ENCODE measurements around the gene DGKI.
"Not testable (repeated sequence)": the region's sequence is repeated elsewhere in the genome, so short reads cannot be mapped to it uniquely, and the experiment has no call there.

The DGKI gene

GRCh38 chr7:137454246-137454724, 392.5 kb downstream of the DGKI start:
- DNase-seq (ENCODE audit: low read depth, low spot score): peak; percentile 71
- TF ChIP-seq CTCF (IDR thresholded peaks at IDR 0.05; ENCODE audit: low read depth, low read length): peak; percentile 61
- no peak overlapping the region for H3K4me3 ChIP-seq (ENCODE audit: low read depth, low read length)
- in situ Hi-C loops (cut with HindIII; ENCODE audit: low sequenced_read_pairs): no loop called here

- TF ChIP-seq CTCF (IDR thresholded peaks at IDR 0.05; ENCODE audit: low read depth, low read length): no peak
- in situ Hi-C loops (cut with HindIII; ENCODE audit: low sequenced_read_pairs): no loop called here
- DNase-seq (ENCODE audit: low read depth, low spot score): no peak
- no peak overlapping the region for H3K4me3 ChIP-seq (ENCODE audit: low read depth, low read length)
Observed at GRCh38 chr7:137453356-137453755, 393.4 kb downstream of the DGKI start.

DNA sequence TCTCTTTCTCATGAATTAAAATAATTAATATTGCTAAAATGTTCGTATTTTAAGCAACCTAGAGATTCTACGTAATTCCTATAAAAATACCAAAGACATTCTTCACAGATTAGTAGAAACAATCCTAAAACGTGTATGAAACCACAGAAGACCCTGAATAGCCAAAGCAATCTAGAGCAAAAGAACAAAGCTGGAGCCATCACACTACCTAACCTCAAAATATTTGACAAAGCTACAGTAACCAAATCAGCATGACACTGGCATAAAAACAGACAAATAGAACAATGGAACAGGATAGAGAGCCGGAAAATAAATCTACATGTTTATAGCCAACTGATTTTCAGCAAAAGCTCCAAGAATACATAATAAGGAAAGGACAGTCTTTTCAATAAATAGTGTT, 397.8 kb downstream of the DGKI start:
- in situ Hi-C loops (cut with HindIII; ENCODE audit: low sequenced_read_pairs): no loop called here
- DNase-seq (ENCODE audit: low read depth, low spot score): peak; percentile 54
- H3K4me3 ChIP-seq (ENCODE audit: low read depth, low read length): no peak overlapping the region
- TF ChIP-seq CTCF (IDR thresholded peaks at IDR 0.05; ENCODE audit: low read depth, low read length): no peak

DNA sequence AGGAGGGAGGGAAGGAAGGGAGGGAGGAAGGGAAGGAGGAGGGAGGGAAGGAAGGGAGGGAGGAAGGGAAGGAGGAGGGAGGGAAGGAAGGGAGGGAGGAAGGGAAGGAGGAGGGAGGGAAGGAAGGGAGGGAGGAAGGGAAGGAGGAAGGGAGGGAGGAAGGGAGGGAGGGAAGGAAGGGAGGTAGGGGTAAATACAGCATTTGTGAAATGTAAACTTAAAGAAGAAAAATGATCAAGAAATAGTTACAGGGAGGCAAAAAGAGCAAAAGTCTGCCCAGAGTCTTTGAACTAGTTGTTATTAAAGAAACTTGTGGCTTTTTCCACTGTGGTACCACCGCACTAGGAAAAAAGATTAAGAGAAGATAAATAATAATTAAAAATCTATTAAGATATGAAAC, 398.2 kb downstream of the DGKI start:
- in situ Hi-C loops (cut with HindIII; ENCODE audit: low sequenced_read_pairs); DNase-seq (ENCODE audit: low read depth, low spot score); H3K4me3 ChIP-seq (ENCODE audit: low read depth, low read length): not testable (repeated sequence)

DNA sequence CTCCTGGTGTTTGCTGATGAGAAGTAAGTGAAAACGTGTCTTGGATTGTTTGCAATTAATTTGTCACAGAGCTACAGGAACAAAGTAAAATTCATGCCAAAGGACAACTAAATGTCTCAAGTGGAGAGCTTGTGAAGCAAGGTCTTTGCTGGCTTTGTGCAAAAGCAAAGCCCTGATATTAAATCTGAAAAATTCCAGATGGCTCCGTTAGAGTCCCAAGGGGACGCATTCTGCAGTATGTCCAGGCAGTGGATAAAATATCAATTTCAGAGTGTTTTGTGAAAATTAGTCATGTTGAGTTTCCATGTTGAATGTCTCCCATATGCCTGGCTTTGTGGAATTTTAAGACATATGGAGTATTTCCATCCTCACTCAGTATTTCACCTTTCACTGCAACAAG, 400.7 kb downstream of the DGKI start:
- TF ChIP-seq CTCF (IDR thresholded peaks at IDR 0.05; ENCODE audit: low read depth, low read length): no peak
- H3K4me3 ChIP-seq (ENCODE audit: low read depth, low read length): no peak overlapping the region
- no peak for DNase-seq (ENCODE audit: low read depth, low spot score)
- in situ Hi-C loops (cut with HindIII; ENCODE audit: low sequenced_read_pairs): no loop called here

DNA sequence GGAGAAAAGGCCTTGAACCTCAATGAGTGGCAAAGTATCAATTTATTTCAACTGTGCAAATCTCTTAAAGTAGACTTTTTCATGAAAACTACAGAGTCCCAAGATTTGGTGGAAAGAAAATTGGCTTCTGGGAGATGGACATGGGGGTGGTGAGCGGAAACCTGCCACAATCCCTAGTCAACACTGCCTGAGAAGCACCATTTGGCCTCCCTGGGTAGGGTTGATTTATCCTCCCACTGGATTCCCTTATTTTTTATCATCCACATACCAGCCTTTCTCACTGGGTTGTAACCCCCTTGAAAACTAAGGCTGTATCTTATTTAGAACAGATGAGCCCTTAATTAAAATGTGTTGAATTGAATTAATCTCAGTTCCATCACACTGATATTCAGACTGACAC, 401.5 kb downstream of the DGKI start:
- DNase-seq (ENCODE audit: low read depth, low spot score): no peak
- no peak for TF ChIP-seq CTCF (IDR thresholded peaks at IDR 0.05; ENCODE audit: low read depth, low read length)
- no peak overlapping the region for H3K4me3 ChIP-seq (ENCODE audit: low read depth, low read length)
- in situ Hi-C loops (cut with HindIII; ENCODE audit: low sequenced_read_pairs): no loop called here

- H3K4me3 ChIP-seq (ENCODE audit: low read depth, low read length): no peak overlapping the region
- in situ Hi-C loops (cut with HindIII; ENCODE audit: low sequenced_read_pairs): no loop called here
- TF ChIP-seq CTCF (IDR thresholded peaks at IDR 0.05; ENCODE audit: low read depth, low read length): no peak
- DNase-seq (ENCODE audit: low read depth, low spot score): peak; percentile 89
Observed at GRCh38 chr7:137443616-137444015, 403.2 kb downstream of the DGKI start.

All from astrocyte of the spinal cord (primary cell).